GM19023 (cell line): ENCODE measurements around the gene DUSP14.

Source experiments
- ATAC-seq: cut with Tn5 transposase; IDR thresholded peaks from one replicate; pipeline ENCODE4 v1.9.1; 2021; ENCODE audit warnings: mild to moderate bottlenecking, moderate library complexity; ENCODE audit not compliant: unreplicated experiment

The DUSP14 gene

DNA sequence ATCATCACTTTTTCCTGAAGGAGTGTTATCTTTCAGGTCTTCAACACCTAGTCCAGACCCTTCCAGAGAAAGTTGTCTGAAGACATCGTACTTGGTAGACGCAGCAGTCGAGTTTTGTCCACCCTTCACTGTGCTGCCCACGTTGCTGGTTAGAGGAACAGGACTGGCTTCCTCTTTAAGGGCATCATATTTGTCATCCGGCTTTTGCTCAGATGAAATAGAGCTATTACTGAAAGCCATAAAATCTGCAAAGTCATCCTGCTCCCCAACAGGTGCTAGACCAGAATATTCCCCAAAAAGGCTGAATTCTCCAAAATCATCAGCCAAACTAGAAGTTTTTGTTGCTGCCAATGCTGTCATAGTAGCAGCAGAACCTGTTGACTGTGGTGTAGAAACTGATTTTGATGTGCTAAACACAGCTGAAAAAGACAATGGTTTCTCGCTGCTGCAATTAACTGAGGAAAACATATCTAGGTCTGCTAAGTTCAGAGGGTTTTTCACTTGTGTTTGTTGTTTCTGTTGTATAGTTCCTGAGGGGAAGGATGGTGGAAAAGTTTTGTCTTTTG, 63.8 kb downstream of the DUSP14 start:
- no peak for ATAC-seq

DNA sequence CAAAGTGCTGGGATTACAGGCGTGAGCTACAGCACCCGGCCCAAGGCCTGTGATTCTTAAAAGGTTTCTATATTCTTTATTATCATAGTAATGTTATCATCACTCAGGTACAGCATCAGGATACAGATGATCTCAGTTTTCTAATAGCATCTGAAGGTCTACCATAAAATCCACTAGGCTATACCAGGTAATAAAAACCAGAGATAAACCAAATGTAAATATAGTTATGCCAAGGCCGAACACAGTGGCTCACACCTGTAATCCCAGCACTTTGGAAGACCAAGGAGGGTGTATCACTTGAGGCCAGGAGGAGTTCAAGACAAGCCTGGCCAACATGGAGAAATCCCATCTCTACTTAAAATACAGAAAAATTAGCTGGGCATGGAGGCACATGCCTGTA, 65.7 kb downstream of the DUSP14 start:
- ATAC-seq: no peak

DNA sequence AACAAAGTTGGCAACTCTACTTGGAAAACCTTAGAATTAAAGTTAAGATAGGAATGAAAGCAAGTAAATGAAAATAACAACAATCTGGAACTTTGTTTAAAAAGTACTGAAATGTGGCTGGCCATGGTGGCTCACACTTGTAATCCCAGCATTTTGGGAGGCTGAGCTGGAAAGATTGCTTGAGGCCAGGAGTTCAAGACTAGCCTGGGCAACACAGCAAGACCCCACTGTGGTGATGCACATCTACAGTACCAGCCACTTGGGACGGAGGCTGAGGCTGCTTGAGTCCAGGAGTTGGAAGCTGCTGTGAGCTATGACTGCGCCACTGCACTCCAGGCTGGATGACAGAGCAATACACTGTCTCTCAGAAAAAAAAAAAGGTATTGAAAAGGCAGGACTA, 67.8 kb downstream of the DUSP14 start:
- ATAC-seq: no peak

DNA sequence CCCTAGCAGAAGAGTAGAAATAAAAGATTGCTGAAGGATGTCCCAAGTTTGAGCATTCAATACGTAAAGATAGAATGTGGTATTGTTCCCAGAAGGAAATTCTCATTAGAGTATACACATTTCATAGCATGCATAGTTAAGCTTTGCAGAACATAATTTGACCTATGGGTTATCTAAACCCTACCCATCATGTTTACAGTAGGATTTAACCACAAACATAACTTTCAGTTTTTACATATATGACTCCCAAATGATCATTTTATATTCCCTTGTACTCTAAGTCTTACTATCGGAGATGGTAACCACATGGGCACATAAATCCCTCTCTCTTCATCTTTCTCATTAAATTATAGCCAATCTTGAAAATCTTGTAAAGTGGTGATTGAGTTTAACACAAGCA, 68.6 kb downstream of the DUSP14 start:
- no peak for ATAC-seq

DNA sequence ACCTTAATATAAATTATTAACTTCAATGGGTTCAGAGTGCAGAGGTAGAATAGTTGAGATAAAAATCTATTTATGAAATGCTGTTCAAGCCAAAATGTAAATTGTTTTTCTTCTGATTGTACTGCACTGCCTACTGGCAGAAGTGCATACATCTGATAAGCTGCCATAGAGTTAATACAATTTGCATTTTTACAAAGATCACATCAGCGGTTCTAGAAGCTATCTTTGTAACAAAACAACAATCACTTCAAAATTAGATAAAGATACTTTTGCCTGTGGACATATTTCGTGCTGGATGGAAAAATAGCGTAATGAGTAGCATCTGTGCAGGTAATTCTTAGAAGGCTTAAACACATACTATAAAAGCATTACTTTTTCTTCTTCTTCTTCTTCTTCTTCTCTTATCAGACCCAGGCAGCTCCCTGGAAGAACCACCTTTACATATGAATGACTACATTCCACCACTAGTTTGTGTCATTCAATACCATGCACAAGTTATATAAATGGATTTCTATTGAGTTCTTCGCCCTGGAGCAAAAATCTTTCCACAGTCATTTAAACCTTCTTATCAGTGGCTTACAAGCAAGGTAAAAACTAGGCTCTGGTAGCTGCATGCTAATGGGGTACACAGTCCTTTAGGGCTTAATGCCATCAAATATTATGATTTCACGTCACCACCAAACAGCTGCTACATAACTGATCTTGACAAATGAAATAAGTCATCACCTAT, 72.5 kb downstream of the DUSP14 start:
- no peak for ATAC-seq
